B cell (primary cell): ENCODE data around the gene CLEC18B.

ENCODE experiments used
- EZH2 ChIP-seq: IDR thresholded peaks from 2 replicates; pipeline ENCODE4 v1.6.1; 2012; ENCODE audit warnings: borderline replicate concordance, low read depth, mild to moderate bottlenecking, moderate library complexity, low read length; ENCODE audit not compliant: insufficient read depth, poor library complexity, severe bottlenecking
- TF ChIP-seq, protein P1 (sequence below): fragments of 200-600 bp; IDR thresholded peaks from one replicate; pipeline ENCODE4 v1.8.0; 2022; ENCODE audit warnings: antibody characterized with exemption, mild to moderate bottlenecking

DNA sequence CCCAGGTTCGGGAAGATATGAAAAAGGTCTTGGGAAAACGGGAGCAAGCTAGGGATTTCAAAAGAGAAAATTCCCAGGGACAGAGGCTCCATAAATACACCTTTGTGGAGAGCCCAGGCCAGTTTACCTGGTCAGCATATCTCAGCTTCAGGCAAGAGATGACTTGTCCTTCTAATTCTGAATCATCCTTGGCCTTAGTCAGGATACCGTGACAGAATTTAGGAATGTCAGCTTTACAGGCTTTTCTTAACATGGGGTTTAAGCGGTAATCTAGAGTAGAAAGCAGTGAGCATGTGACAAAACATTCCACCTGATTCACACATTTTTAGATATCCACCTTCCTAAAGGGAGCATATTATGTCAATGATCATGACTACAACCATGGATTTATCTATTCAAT is 41.1 kb upstream of the CLEC18B start:
- TF ChIP-seq, protein P1, sequence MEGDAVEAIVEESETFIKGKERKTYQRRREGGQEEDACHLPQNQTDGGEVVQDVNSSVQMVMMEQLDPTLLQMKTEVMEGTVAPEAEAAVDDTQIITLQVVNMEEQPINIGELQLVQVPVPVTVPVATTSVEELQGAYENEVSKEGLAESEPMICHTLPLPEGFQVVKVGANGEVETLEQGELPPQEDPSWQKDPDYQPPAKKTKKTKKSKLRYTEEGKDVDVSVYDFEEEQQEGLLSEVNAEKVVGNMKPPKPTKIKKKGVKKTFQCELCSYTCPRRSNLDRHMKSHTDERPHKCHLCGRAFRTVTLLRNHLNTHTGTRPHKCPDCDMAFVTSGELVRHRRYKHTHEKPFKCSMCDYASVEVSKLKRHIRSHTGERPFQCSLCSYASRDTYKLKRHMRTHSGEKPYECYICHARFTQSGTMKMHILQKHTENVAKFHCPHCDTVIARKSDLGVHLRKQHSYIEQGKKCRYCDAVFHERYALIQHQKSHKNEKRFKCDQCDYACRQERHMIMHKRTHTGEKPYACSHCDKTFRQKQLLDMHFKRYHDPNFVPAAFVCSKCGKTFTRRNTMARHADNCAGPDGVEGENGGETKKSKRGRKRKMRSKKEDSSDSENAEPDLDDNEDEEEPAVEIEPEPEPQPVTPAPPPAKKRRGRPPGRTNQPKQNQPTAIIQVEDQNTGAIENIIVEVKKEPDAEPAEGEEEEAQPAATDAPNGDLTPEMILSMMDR = no peak
- no peak for TF ChIP-seq EZH2
